ENCODE results near the gene TRIM10.

The TRIM10 gene

DNA sequence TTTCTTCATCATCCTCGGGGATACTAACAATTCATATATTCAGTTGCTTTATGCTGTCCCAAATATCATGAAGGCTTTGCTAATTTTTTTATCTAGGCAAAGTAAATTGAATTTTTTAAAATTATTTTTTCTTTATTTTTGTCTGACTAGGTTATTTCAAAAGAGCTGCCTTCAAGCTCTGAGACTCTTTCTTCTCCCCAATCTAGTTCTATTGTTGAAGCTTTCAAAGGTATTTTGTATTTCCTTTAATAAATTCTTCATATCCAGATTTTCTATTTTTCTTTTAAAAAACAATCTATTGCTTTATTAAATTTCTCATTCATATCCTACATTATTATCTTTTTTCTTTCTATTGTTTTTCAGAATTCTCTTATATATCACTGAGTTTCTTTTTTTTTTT is 19.1 kb upstream of the TRIM10 start:
- H3K4me3 ChIP-seq (replicated peaks; ENCODE audit: insufficient read depth, low read length): no peak overlapping the region
- no peak for DNase-seq (ENCODE audit: low read depth in 1 of 2, low spot score in 1 of 2)
- no peak overlapping the region for H3K27ac ChIP-seq (replicated peaks)
- peaks cover 13% of the 10 kb centered on the region for H3K27me3 ChIP-seq (ENCODE audit: insufficient read depth, poor library complexity, severe bottlenecking)
- TF ChIP-seq, protein P1, sequence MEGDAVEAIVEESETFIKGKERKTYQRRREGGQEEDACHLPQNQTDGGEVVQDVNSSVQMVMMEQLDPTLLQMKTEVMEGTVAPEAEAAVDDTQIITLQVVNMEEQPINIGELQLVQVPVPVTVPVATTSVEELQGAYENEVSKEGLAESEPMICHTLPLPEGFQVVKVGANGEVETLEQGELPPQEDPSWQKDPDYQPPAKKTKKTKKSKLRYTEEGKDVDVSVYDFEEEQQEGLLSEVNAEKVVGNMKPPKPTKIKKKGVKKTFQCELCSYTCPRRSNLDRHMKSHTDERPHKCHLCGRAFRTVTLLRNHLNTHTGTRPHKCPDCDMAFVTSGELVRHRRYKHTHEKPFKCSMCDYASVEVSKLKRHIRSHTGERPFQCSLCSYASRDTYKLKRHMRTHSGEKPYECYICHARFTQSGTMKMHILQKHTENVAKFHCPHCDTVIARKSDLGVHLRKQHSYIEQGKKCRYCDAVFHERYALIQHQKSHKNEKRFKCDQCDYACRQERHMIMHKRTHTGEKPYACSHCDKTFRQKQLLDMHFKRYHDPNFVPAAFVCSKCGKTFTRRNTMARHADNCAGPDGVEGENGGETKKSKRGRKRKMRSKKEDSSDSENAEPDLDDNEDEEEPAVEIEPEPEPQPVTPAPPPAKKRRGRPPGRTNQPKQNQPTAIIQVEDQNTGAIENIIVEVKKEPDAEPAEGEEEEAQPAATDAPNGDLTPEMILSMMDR (IDR thresholded peaks at IDR 0.05; ENCODE audit: insufficient read depth, low read length): no peak
- TF ChIP-seq SPI1 (IDR thresholded peaks at IDR 0.05; ENCODE audit: borderline replicate concordance, low read depth) (no peak), POLR2AphosphoS5 (IDR thresholded peaks at IDR 0.05; ENCODE audit: low read depth) (no peak)

GRCh38 chr6:30178837-30179236 is 17.8 kb upstream of the TRIM10 start:
- TF ChIP-seq, protein P2, sequence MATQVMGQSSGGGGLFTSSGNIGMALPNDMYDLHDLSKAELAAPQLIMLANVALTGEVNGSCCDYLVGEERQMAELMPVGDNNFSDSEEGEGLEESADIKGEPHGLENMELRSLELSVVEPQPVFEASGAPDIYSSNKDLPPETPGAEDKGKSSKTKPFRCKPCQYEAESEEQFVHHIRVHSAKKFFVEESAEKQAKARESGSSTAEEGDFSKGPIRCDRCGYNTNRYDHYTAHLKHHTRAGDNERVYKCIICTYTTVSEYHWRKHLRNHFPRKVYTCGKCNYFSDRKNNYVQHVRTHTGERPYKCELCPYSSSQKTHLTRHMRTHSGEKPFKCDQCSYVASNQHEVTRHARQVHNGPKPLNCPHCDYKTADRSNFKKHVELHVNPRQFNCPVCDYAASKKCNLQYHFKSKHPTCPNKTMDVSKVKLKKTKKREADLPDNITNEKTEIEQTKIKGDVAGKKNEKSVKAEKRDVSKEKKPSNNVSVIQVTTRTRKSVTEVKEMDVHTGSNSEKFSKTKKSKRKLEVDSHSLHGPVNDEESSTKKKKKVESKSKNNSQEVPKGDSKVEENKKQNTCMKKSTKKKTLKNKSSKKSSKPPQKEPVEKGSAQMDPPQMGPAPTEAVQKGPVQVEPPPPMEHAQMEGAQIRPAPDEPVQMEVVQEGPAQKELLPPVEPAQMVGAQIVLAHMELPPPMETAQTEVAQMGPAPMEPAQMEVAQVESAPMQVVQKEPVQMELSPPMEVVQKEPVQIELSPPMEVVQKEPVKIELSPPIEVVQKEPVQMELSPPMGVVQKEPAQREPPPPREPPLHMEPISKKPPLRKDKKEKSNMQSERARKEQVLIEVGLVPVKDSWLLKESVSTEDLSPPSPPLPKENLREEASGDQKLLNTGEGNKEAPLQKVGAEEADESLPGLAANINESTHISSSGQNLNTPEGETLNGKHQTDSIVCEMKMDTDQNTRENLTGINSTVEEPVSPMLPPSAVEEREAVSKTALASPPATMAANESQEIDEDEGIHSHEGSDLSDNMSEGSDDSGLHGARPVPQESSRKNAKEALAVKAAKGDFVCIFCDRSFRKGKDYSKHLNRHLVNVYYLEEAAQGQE (IDR thresholded peaks at IDR 0.05; ENCODE audit: insufficient replicate concordance, low read depth): no peak
- TF ChIP-seq GABPA (IDR thresholded peaks at IDR 0.05; ENCODE audit: low read depth) (no peak), SPI1 (IDR thresholded peaks at IDR 0.05; ENCODE audit: borderline replicate concordance, low read depth) (no peak), POLR2AphosphoS5 (IDR thresholded peaks at IDR 0.05; ENCODE audit: low read depth) (no peak)
- TF ChIP-seq, protein P1 (IDR thresholded peaks at IDR 0.05; ENCODE audit: insufficient read depth, low read length): no peak
- no peak overlapping the region for H3K27ac ChIP-seq (replicated peaks)

GRCh38 chr6:30175765-30176164 is 14.8 kb upstream of the TRIM10 start:
- no peak for DNase-seq (ENCODE audit: low read depth in 1 of 2, low spot score in 1 of 2)
- peaks cover 43% of the 10 kb centered on the region for H3K27me3 ChIP-seq (ENCODE audit: insufficient read depth, poor library complexity, severe bottlenecking)

More at GRCh38 chr6:30178837-30179236, 17.8 kb upstream of the TRIM10 start:
- DNase-seq (ENCODE audit: low read depth in 1 of 2, low spot score in 1 of 2): no peak
- Histone ChIP-seq H3K27me3 (ENCODE audit: insufficient read depth, poor library complexity, severe bottlenecking) (peaks cover 19% of the 10 kb centered on the region), H3K4me3 (replicated peaks; ENCODE audit: insufficient read depth, low read length) (no peak overlapping the region)

More at GRCh38 chr6:30175765-30176164, 14.8 kb upstream of the TRIM10 start:
- TF ChIP-seq, protein P2 (IDR thresholded peaks at IDR 0.05; ENCODE audit: insufficient replicate concordance, low read depth): no peak
- TF ChIP-seq SPI1 (IDR thresholded peaks at IDR 0.05; ENCODE audit: borderline replicate concordance, low read depth) (no peak), GABPA (IDR thresholded peaks at IDR 0.05; ENCODE audit: low read depth) (no peak), POLR2AphosphoS5 (IDR thresholded peaks at IDR 0.05; ENCODE audit: low read depth) (no peak)
- TF ChIP-seq, protein P1 (IDR thresholded peaks at IDR 0.05; ENCODE audit: insufficient read depth, low read length): no peak
- H3K4me3 ChIP-seq (replicated peaks; ENCODE audit: insufficient read depth, low read length): no peak overlapping the region
- H3K27ac ChIP-seq (replicated peaks): no peak overlapping the region

All from HL-60 (cell line).